ENCODE results near the gene CRABP1. TPM values are rescaled to one million over a fixed set of nuclear protein-coding genes. Genes with fewer than 3 reads are reported as not detected.

The CRABP1 gene
- total RNA-seq, 3 donors from 2014 or later (not counting 1 experiment from before 2014, with no cell fraction given) = not detected

DNA sequence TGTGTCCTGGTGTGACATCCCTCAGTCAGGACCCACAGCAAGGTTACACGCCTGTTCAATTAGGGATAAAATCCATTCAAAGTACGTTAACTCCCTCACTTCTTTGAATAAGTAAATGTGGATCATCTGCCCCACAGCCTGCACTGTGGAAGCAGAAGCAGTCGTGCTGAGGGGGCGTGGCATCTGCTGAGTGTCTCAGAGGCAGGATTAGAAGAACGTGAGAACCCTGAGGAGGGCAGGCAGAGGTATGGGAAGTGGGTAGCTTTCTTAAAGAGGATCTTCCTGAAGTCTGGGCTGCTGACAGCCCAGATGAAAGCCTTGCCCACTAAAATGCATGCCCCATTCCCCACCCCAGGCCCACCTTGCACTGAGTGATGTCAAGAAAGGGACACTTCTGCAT, 28.5 kb downstream of the CRABP1 start:
- no peaks in the 10 kb centered on the region for H3K9me3 Mint-ChIP-seq
- no peaks in the 10 kb centered on the region for H3K4me1 Mint-ChIP-seq
- Histone ChIP-seq H3K4me1 (ENCODE audit: control insufficient read depth, insufficient read depth, low read length) (no peaks in the 10 kb centered on the region), H3K27ac (ENCODE audit: low read length) (no peak overlapping the region), H3K36me3 (ENCODE audit: control insufficient read depth, insufficient read depth, low read length) (no peaks in the 10 kb centered on the region), H3K9me3 (ENCODE audit: control insufficient read depth, insufficient read depth, low read length) (no peaks in the 10 kb centered on the region), H3K4me3 (ENCODE audit: low read length) (no peak overlapping the region), H3K27me3 (ENCODE audit: control insufficient read depth, insufficient read depth, low read length) (no peaks in the 10 kb centered on the region)
- no peak overlapping the region for H3K27ac Mint-ChIP-seq
- no peak for TF ChIP-seq CTCF (IDR thresholded peaks at IDR 0.05)
- WGBS (ENCODE audit: insufficient coverage) = 41% methylated on average over 5 of the region's 5 CpGs
- DNase-seq (no peak), ATAC-seq (no peak)
- no peaks in the 10 kb centered on the region for H3K36me3 Mint-ChIP-seq
- intact Hi-C loops (cut with micrococcal nuclease) = no loop called here
- peaks cover 7 to 24% of the 10 kb centered on the region in 2 donors for H3K27me3 Mint-ChIP-seq (ENCODE audit: low read depth in 2 of 2)
- no peak overlapping the region for H3K4me3 Mint-ChIP-seq

DNA sequence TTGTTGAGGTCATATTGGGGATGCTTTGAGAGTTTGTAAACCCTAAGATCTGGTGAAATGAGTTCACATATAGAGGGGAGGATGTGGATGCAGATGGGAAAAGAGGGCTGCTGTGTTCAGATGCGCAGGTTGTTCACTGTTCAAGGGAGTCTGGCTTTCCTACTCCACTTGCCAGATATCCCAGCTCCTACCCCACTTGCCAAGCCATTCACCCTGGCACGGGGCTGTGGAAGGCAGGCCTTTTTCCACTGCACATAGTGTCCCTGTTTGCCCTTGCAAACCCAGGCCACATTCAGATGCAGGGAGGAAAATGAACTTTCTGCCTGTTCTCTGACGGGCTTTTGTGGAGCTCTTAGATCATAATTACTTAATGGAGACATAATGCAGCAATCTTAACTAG, 29.0 kb downstream of the CRABP1 start:
- no peaks in the 10 kb centered on the region for H3K36me3 ChIP-seq (ENCODE audit: control insufficient read depth, insufficient read depth, low read length)
- no peak for TF ChIP-seq CTCF (IDR thresholded peaks at IDR 0.05)
- H3K4me1 ChIP-seq (ENCODE audit: control insufficient read depth, insufficient read depth, low read length) = no peaks in the 10 kb centered on the region
- Mint-ChIP-seq H3K9me3 (no peaks in the 10 kb centered on the region), H3K36me3 (no peaks in the 10 kb centered on the region), H3K4me1 (no peaks in the 10 kb centered on the region), H3K27ac (no peak overlapping the region), H3K27me3 (ENCODE audit: low read depth in 2 of 2) (peaks cover 7 to 25% of the 10 kb centered on the region in 2 donors), H3K4me3 (no peak overlapping the region)
- WGBS (ENCODE audit: insufficient coverage) = 88% methylated on average over 2 of the region's 3 CpGs
- H3K27ac ChIP-seq (ENCODE audit: low read length) = no peak overlapping the region
- no peak overlapping the region for H3K4me3 ChIP-seq (ENCODE audit: low read length)
- no peak for ATAC-seq
- intact Hi-C loops (cut with micrococcal nuclease) = no loop called here
- H3K9me3 ChIP-seq (ENCODE audit: control insufficient read depth, insufficient read depth, low read length) = no peaks in the 10 kb centered on the region
- H3K27me3 ChIP-seq (ENCODE audit: control insufficient read depth, insufficient read depth, low read length) = no peaks in the 10 kb centered on the region
- DNase-seq = no peak

GRCh38 chr15:78370013-78370412, 29.9 kb downstream of the CRABP1 start:
- WGBS (ENCODE audit: insufficient coverage) = 94% methylated on average over 6 of the region's 6 CpGs
- Mint-ChIP-seq H3K27me3 (ENCODE audit: low read depth in 2 of 2) (peaks cover 10 to 25% of the 10 kb centered on the region in 2 donors), H3K27ac (no peak overlapping the region), H3K36me3 (no peaks in the 10 kb centered on the region), H3K4me1 (peaks cover 0 to 4% of the 10 kb centered on the region in 2 donors), H3K9me3 (no peaks in the 10 kb centered on the region), H3K4me3 (no peak overlapping the region)
- DNase-seq = no peak
- no peak for TF ChIP-seq CTCF (IDR thresholded peaks at IDR 0.05)
- H3K36me3 ChIP-seq (ENCODE audit: control insufficient read depth, insufficient read depth, low read length) = no peaks in the 10 kb centered on the region
- H3K9me3 ChIP-seq (ENCODE audit: control insufficient read depth, insufficient read depth, low read length) = no peaks in the 10 kb centered on the region
- H3K4me3 ChIP-seq (ENCODE audit: low read length) = no peak overlapping the region
- no peaks in the 10 kb centered on the region for H3K4me1 ChIP-seq (ENCODE audit: control insufficient read depth, insufficient read depth, low read length)
- no peaks in the 10 kb centered on the region for H3K27me3 ChIP-seq (ENCODE audit: control insufficient read depth, insufficient read depth, low read length)
- no peak for ATAC-seq
- intact Hi-C loops (cut with micrococcal nuclease) = no loop called here
- H3K27ac ChIP-seq (ENCODE audit: low read length) = no peak overlapping the region

- Histone ChIP-seq H3K9me3 (ENCODE audit: control insufficient read depth, insufficient read depth, low read length) (no peaks in the 10 kb centered on the region), H3K4me1 (ENCODE audit: control insufficient read depth, insufficient read depth, low read length) (no peaks in the 10 kb centered on the region), H3K36me3 (ENCODE audit: control insufficient read depth, insufficient read depth, low read length) (no peaks in the 10 kb centered on the region), H3K4me3 (ENCODE audit: low read length) (no peak overlapping the region), H3K27ac (ENCODE audit: low read length) (no peak overlapping the region), H3K27me3 (ENCODE audit: control insufficient read depth, insufficient read depth, low read length) (no peaks in the 10 kb centered on the region)
- ATAC-seq = no peak
- Mint-ChIP-seq H3K4me3 (no peak overlapping the region), H3K4me1 (peaks cover 0 to 8% of the 10 kb centered on the region in 2 donors), H3K27me3 (ENCODE audit: low read depth in 2 of 2) (peaks cover 7 to 33% of the 10 kb centered on the region in 2 donors), H3K36me3 (no peaks in the 10 kb centered on the region), H3K9me3 (no peaks in the 10 kb centered on the region), H3K27ac (no peak overlapping the region)
- TF ChIP-seq CTCF (IDR thresholded peaks at IDR 0.05) = no peak
- intact Hi-C loops (cut with micrococcal nuclease) = no loop called here
- WGBS (ENCODE audit: insufficient coverage) = 95% methylated on average over 5 of the region's 5 CpGs
- no peak for DNase-seq
Observed at GRCh38 chr15:78372880-78373279, 32.7 kb downstream of the CRABP1 start.
